HG02852 (cell line): Measurements from ENCODE around the gene GSTT2B.
A peak's percentile ranks its signal among the peaks of the same experiment; 100 is the strongest.
"Not testable (repeated sequence)": the region's sequence is repeated elsewhere in the genome, so short reads cannot be mapped to it uniquely, and the experiment has no call there.

Source experiments
- ATAC-seq: cut with Tn5 transposase; IDR thresholded peaks from one replicate; pipeline ENCODE4 v1.9.1; 2021; ENCODE audit warnings: mild to moderate bottlenecking, moderate library complexity; ENCODE audit not compliant: unreplicated experiment

GSTT2B gene

DNA sequence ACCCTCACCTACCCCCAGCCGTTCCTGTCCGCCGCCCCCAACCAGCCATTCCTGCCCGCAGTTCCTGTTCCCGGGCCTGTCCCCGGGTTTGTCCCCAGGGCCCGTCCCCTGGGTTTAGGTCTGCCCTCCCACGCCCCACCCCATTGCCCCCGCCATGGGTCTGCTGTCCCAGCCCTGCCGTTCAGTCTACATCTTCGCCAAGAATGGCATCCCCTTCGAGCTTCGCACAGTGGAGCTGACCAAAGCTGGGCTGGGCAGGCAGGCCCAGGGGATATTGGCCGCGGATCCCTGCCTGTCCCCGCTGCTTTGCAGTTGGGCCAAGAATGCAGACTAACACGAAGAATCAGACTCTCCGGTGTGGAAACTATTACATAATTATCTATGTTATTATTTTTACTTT lies 11.2 kb downstream of the GSTT2B start:
- ATAC-seq = not testable (repeated sequence)

DNA sequence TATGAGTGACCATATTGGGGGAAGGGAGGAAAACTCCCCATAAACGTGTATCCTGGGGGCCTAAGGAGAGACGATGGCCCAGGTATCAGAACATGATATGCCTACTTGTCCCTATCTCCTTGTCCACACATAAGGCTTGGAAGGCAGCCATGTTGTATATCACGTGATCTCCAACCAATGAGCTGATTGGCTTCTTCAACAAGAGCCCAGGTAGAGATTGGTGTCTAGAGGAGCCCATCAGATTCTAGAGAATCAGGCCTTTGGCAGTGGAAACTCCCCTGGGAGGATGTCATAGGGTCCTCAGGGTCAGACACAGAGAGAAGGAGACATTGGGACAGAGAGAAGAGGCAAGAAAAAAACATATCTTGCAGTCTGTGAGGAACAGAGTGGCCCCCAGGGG lies 13.6 kb downstream of the GSTT2B start:
- ATAC-seq = not testable (repeated sequence)

DNA sequence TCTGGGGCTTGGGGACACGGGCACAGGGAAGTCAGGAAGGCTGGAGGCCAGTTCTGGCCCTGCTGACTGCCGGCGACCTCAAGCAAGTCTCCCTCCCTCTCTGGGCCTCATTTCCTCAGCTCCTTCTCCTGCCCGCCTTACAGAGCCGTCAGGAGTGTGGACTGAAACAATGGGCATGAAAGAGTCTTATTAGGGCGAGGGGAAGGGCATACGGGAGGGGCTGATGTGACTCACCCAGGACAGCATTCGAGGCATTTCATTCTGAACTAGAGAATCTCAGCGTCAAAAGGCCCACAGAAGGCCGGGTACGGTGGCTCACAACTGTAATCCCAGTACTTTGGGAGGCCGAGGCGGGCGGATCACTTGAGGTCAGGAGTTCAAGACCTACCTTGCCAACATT lies 20.8 kb downstream of the GSTT2B start:
- not testable (repeated sequence) for ATAC-seq

DNA sequence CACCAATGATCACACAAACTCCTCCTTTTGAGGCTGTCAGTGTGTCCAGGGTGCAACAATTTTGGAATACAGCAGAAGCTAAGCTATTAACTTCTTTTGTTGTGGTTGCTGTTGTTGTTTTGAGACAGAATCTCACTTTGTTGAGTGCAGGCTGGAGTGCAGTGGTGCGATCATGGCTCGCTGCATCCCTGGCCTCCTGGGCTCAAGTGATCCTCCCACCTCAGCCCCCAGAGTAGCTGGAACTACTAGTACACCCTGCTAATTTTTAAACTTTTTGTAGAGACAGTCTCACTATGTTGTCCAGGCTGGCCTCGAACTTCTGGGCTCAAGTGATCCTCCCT lies 22.0 kb downstream of the GSTT2B start:
- ATAC-seq = no peak

DNA sequence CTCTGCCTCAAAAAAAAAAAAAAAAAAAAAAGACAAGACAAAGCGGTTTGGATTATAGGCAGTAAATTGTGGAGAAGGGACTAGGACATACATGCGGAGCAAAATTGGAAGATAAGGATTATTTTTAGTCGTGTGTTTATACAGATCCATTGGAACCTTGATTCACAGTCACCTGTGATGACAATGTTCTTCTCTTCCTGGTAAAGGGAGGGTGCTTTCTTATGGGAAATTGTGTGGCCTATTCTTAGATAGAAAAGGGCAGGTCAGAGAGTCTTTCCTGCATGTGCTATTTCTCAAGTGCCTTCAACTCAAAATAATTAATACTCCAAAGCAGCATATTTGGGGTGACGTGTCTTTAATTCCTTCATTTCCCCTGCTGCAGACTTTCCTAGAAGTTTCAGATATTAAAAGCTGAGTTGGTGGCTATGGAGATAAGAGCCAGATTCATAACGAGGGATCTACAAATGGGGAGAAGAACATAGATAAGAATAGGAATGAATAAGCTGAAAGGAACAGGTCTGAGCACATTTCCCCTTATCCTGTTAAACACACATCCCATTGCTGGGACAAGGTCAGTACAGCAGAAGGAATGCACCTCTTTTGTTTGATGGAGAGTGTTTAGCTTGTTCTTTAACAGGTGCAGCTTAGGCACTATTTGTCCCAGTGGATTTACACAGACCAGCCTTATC lies 22.5 kb downstream of the GSTT2B start:
- no peak for ATAC-seq

DNA sequence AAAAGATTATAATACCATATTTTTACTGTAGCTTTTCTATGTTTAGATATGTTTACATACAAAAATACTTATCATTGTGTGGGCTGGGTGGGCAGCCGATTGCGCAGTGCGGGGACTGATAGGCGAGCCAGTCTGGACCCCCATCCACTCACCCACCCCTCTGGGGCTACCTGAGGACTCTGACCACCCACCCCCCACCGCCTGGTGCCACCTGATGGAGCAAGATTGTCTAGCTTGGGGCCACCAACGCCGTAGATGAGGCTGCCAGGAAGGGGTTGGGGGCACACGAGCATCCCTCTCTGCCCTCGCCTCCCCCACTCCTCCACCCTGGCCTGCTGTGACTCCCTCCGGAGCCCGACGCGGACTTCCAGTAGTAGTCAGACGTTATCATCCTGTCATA lies 34.4 kb downstream of the GSTT2B start:
- ATAC-seq = no peak

DNA sequence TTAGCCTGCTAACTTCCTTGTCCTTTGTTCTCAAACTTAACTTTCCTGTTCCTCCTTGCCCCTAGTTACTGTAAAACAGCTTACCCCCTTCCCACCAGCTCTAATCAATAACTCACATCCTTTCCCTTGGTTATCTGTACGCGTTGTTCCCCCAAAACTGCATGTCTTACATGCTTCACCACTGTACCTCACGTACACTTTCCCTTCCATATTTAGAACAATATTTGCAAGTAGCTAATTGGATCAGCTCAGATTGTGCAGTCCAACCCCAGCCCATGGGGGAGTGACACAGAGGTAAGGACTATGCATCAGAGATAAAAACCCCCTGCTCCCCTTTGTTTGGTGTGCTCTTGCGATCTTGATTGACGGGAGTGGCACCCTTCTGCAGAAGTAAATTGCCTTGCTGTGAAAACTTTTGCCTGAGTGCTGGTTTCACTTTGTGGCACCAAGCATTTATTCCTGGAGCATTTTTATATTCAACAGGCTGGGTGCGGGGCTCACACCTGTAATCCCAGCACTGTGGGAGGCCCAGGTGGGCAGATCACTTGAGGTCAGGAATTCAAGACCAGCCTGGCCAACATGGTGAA lies 35.9 kb downstream of the GSTT2B start:
- ATAC-seq = no peak

DNA sequence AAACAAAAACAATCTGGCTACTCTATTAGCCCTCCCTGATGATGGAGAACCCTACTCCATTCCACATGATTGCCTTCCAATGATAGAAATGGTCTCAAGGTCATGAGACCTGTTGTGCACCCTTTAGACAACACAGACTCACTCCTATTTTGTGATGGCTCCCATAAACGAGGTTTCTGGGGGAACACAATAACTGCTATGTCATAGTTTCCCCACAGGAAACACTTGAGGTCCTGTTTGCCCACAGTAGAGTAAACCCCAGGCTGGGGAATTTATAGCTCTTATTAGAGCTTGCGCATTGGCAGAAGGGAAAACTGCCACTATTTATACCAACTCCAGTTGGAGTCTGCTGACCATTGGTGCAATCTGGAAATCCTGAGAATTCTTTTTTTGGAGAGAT lies 38.1 kb downstream of the GSTT2B start:
- ATAC-seq = no peak

DNA sequence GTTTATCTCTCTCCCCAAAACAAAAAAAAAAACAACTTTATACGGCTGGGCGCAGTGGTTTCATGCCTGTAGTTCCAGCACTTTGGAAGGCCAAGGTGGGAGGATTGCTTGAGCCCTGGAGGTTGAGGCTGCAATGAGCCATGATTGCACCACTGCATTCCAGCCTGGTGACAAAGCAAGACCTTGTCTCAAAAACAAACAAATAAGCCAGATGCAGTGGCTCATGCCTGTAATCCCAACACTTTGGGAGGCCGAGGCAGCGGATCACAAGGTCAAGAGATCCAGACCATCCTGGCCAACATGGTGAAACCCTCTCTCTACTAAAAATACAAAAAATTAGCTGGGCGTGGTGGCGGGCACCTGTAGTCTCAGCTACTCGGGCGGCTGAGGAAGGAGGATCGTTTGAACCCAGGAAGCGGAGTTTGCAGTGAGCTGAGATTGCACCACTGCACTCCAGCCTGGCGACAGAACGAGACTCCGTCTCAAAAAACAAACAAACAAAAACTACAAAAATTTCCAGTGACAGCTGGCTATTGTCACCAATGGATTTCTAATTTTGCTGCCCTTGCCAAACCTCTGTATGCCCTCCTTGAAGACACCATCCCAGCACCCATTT lies 39.3 kb downstream of the GSTT2B start:
- not testable (repeated sequence) for ATAC-seq

DNA sequence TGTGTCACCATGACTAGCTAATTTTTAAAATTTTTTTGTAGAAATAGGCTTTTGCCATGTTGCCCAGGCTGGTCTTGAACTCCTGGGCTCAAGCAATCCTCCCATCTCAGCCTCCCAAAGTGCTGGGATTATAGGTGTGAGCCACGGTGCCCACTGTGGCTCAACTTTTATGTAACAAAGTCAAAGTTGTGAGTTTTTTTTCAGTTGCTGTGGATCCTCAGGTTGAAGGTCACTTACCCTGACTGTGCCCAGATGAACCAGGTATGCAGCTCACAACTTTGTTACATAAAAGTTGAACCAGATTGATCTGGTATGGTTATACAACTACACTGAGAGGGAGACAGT lies 40.8 kb downstream of the GSTT2B start:
- not testable (repeated sequence) for ATAC-seq

DNA sequence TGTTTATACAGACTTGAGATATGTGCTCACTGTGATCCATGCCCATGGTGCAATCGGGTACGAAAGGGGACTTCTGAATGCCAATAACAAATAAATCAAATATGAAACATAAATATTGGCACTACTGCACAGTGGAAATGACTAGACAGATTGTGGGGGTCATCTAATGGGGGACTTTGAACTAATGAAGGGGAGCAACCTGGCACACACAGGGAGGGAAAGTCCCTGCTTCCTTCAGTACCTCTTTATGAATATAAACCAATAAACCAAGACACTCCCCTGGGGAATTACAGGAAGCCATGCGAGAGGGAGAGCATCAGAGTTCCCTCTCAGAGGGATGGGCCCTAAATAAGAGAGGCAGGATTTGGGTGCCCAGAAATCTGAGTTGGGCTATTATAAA lies 45.7 kb downstream of the GSTT2B start:
- ATAC-seq = no peak

DNA sequence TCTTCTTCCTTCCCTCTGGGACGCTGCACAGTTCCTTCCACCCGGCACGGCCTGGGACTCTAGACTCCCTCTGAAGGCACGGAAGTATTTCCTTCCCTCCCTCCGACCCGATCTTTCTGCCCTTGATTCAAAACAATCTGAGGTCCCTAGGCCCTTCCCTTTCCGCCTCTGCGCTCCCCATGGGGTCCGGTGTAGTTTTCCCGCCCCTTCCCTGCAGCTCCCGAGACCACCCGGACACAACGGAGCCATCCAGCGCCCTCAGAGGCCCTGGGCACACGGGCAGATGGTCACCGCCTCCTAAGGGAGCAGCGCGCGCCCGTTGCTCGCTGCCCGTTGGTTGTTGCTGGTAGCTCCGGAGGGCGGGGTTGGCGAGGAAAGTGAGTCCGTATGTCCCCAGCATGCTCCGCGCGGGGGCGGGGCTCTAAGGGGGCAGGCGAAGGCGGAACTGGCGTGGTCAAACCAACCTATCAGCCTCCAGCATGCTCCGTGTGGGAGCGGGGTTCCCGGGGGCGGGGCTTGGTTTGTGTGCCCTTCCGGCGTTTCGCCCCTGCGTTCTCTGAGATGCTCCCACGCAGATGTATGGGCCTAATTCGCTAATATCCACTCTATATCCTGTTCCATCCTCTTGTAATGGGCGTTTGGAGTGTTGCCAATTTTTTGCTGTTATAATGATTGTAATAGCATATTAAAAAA lies 47.2 kb downstream of the GSTT2B start:
- peak; percentile 96 for ATAC-seq

DNA sequence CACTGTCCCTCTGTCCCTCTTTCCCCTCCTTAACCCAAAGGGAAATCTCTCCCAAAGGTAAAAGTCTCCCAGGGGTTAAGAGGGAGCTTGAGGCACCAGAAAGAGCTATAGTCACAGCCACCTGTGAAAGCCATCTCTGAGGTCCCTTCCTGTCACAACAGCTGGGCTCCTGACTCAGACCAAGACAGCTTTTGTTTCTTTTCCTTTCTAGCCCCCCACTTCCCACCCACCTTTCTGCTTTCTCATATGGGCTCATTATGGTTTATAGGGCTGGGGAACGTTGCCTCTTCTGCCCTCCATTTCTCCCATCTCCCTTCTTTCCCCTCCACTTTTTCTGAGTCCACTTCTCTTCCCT lies 47.7 kb downstream of the GSTT2B start:
- peak; percentile 5 for ATAC-seq

DNA sequence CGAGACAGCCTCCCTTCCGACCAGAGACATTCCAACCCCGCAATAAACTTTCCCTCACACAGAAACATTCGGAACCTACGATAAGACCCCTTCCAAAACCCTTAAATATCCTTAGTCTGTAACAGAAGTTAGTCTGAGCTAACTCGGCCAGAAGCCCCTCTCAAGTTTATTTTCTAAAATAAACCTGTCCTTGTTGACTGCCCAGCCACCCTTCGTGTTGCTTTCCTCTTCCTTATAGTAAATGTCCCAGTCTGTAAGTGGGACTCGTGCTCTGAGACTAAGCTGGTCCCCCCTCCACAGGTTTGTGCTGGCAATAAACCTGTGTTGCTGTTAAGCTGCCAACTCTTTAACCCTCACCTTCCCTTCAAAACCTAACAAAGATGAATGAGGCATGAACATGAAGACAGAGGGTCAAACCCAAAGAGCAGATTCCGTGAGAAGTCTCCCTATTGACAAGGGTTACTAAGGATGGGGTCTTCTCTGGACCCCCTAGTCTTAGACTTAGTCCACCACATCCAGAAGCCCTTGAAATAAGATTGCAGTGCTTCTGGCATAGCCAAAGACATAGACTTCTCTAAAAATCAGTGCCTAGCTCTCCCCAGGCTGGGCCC lies 48.6 kb downstream of the GSTT2B start:
- no peak for ATAC-seq

DNA sequence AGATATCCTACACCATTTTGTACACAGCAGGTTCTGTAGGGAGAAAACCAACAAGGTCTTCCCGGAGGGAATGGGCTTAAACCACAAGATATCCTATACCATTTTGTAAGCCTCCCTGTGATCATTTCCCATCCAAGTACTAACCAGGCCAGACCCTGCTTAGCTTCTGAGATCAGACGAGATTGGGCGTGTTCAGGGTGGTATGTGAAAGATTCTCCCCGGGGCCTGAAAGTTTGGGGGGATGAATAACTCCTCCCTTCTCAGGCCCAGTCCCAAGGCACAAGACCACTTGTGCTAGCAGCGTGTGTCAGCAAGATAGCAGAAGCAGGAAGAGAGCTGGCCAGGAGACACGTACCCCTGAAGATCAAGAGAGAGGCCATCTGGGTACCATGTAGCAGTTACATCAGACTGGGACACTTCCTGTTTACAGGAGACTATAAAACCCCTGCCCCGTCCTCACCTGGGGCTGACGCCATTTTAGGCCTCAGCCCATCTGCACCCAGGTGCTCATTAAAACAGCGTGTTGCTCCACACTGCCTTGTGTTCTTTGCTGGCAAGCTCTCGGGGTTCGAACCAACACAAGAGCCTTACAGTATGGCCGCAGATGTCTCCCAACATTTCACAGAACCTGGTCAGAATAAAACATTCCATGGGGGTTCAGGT lies 49.5 kb downstream of the GSTT2B start:
- ATAC-seq = no peak

DNA sequence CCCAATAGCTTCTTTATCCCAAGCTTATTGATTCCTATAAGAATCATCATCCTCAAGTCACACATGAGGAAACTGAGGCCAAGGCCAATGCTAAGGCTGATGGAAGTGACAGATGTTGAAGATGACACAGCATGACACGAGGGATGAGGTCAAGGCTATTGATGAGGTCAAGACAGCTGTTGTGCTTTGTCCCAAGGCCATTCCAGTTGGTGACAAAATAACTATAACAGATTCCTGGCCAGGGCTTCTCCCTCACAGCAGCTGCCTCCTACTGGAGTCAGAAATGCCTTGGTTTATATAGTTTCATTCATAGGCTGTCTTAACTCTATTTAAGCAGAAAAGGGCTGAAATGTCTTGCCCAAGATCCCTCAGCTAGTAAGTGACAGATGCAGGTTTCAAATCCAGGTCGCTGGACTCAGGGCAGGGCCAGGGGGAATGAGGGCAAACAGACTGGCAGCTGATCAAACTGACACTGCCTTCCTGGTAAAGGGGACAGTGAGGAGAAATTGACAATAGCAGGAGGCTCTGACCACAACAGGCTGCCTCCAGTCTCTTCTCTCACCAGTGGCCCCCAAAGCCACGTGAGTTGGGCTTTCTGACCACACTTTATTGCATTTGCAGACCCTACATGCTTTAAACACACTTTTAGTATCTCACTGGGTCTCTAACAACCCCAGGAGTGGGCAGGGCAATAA lies 50.4 kb downstream of the GSTT2B start:
- ATAC-seq = no peak

DNA sequence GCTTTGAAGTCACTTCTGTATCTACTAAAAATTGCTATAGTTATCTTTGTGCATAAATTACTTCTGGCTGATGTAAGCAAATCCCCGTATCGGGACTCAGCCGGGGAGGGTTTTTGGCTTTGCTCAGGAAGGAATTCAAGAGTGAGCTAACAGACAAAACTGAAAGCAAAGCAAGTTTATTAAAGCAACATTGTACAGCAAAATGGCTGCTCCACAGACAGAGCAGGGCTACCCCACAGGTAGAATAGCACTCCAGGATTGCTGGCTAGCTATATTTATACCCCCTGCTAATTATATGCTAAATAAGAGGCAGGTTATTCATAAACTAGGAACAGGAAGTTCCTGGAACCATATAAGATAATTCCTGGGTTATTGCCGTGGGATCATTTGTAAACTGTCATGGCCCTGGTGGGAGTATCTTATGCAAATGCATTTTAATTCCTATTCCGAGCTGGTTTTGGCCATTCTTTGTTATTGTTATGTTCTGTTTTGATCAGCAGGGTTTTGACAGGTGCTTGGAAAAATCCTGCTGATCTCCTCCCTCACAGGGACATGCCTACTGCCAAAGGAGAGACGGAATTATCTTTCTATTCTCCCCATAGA lies 51.6 kb downstream of the GSTT2B start:
- no peak for ATAC-seq

DNA sequence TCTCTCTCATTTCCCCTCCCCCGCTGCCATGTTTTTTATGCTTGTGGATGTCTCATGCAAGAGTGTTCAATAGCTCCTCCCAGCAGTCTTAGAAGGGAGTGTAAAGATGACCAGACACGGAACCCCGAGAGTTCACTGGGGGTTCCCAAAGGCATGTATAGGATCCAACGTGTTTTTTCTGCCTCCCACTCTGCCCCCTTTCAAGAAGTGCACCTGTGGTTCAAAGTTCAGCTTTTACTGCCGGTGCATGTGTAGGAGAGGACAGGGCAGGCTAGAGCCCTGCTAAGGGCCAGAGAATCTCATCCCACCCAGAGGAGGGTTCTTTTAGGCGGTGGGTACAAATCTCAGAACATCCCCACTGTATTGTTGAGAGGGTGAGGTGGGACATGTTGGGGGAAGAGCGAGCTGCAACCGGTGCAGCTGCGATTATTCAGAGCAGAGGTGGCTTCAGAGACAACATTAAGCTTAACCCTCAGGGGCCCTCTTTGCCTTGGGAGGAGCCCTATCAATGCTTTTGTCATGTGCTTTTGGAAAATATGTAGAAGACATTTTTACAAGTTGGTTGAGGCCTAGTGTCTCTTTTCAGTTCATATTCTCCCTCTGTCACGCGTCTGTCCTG lies 52.3 kb downstream of the GSTT2B start:
- no peak for ATAC-seq

DNA sequence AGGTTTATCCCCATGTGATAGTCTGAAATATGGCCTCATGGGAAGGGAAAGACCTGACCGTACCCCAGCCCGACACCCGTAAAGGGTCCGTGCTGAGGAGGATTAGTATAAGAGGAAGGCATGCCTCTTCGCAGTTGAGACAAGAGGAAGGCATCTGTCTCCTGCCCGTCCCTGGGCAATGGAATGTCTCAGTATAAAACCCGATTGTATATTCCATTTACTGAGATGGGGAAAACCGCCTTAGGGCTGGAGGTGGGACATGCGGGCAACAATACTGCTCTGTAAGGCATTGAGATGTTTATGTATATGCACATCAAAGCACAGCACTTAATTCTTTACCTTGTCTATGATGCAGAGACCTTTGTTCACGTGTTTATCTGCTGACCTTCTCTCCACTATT lies 53.6 kb downstream of the GSTT2B start:
- not testable (repeated sequence) for ATAC-seq
